HG03039 (cell line): Measurements from ENCODE around the gene ZNHIT3.
A peak's percentile ranks its signal among the peaks of the same experiment; 100 is the strongest.
"Not testable (repeated sequence)": the region's sequence is repeated elsewhere in the genome, so short reads cannot be mapped to it uniquely, and the experiment has no call there.

ENCODE experiments used
- ATAC-seq: cut with Tn5 transposase; IDR thresholded peaks from one replicate; pipeline ENCODE4 v1.9.1; 2021; ENCODE audit warnings: mild to moderate bottlenecking, moderate library complexity; ENCODE audit not compliant: unreplicated experiment

The ZNHIT3 gene

GRCh38 chr17:36486204-36487194 lies at the start of gene ZNHIT3:
ZNHIT3 (plus strand) TSS chr17:36486681; CDS start chr17:36486700, 19 bp downstream.
- ATAC-seq: peak; percentile 77

GRCh38 chr17:36441792-36442191 lies 44.7 kb upstream of the ZNHIT3 start:
- ATAC-seq: not testable (repeated sequence)

DNA sequence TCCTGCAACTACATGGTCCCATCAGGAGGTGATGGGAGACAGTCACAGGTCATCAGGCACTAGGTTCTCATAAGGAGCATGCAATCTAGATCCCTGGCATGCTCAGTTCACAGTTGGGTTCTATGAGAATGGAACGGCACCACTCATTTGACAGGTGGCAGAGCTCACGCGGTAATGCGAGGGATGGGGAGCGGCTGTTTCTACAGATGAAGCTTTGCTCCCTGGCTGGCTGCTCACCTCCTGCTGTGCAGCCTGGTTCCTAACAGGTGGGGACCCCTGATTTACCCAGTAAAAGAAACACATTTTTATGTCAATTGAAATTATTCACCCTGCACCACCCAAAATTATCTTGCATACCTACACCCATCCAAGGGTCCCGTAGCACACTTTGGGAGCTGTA lies 42.7 kb upstream of the ZNHIT3 start:
- no peak for ATAC-seq

DNA sequence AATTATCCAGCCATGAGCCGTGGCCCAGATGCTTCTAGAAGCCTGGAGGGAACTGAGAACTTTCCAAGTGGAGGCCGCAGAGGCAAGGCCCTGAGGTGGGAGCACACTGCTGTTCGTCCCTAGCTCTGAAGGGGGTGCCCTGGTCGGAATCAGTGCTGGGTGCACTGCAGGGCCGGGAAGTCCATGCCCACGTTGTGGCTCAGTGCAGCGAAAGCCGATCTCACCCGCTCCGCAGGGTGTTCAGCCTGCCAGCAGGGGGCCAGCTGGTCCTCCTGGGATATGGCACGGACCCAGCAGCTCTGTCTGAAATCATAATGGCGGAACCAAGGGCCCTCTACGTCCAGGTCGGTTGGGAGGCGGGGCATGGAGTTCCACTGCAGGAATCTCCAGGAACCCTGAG lies 36.5 kb upstream of the ZNHIT3 start:
- ATAC-seq: not testable (repeated sequence)

DNA sequence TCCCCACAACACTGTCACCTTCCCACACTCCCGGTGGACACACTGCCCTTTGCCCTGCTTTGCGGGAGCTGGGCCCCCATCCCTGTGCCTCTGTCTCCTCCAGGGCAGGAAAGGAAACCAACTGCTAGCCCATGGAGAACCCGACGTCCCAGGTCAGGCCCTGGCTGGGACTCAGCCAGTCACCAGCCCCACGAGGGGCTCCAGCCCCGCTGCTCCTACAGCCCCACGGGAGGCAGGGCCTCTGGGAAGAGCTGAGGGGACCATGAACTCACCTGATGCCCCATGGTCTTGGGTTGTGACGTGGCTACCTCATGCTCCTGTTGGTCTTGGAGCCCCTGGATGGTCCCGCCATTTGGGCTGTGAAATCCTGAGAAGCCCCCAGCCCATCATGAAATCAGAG lies 33.6 kb upstream of the ZNHIT3 start:
- not testable (repeated sequence) for ATAC-seq

GRCh38 chr17:36457701-36458100 lies 28.8 kb upstream of the ZNHIT3 start:
- ATAC-seq: not testable (repeated sequence)

DNA sequence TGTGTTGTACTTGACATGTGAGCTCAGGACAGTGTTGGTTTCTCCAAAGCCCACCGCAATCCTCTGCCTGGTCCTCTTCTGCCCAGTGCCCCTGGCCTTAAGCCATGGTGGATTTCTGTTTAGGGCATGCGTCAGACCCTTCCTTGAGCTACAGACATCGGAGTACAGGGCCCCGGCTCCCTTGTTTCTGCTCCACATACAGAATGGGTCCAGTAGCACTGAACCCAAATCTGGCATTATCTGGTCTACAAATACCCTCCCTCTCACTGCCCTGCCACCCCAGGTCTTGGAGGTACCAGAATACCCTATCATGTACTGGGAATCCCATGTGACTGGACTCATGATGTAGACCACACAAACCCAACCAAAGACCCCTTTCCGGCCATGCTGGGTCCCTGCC lies 27.4 kb upstream of the ZNHIT3 start:
- no peak for ATAC-seq

DNA sequence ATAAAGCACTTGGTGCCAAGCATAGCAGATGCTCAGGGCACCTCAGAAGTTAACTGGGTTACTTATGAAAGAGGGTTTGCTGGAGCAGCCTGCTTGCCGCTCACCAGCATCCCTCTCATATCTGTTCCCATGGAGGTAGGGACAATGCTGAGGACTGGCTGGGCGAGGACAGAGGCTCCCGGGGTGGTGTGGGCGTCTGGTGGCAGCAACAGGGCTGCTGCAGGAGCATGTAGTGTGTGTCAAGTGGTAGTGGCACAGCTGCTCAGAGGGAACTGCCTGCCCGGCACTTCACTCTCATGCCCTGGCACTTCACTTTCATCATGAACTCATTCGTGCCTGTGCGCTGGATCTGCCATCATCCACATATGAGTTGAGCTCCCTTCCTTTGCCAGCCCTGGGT lies 26.9 kb upstream of the ZNHIT3 start:
- ATAC-seq: no peak

DNA sequence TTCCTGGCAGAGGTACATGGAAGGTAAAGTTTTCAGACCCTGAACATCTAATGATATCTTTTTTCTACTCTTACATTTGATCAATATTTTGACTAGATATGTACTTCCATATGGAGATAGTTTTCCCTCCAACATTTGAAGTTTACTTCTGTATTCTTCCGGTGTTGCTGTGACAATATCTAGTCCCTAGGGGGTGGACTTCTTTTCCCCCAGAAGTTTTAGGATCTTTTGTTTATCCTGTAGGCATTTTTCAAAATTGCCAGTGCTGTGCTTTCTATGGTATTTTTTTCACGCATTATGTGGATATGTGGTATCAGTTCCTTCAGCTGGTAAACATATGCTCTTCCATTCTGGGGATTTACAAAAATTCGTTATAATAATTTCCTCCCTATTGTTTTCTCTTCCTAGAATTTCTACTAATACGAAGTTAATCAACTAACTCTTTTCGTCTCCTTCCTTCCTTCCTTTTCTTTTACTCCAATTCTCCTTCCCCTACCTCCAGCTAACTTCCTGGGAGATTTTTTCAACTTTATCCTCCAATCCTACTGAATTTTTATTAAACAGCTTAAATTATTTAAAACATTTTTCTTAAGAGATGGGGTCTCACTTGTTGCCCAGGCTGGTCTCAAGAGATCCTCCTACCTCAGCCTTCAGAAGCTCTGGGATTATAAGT lies 26.1 kb upstream of the ZNHIT3 start:
- ATAC-seq: no peak

DNA sequence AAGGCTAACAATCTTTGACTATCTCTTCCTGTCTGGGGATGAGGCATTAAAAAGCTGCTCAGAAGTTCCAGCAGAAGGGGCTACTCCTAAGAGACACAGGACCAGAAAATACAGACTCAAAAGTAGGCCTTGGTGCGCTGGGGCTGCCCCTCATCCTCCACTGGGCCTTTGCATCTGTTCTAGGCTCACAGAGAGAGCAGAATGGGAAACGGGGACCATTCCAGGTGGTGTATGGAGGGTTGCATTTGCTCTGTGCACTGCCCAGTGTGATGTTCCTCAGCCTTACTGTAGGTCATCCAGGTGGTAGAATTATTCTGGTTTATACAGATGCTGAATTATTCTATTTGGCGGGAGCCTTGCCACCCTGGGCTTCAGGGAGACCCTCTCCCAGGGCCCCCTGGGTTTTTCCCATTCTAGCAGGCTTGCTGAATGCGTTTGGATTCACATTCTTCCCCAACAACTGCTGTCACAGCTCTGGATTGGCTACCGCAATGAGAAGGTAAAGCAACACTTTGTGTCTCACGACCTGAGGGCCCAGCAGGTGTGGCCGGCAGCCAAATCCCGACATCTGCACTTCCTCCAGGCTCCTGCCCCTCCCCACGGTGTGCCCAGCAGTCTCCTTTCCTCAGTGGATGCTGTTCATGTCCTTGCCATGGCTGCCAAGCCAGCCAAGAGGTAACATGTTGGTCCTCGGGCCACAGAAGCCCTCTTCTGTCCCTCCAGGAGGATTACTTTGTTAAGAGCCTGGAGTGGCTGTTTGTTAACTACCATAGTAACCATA lies 25.0 kb upstream of the ZNHIT3 start:
- ATAC-seq: no peak

DNA sequence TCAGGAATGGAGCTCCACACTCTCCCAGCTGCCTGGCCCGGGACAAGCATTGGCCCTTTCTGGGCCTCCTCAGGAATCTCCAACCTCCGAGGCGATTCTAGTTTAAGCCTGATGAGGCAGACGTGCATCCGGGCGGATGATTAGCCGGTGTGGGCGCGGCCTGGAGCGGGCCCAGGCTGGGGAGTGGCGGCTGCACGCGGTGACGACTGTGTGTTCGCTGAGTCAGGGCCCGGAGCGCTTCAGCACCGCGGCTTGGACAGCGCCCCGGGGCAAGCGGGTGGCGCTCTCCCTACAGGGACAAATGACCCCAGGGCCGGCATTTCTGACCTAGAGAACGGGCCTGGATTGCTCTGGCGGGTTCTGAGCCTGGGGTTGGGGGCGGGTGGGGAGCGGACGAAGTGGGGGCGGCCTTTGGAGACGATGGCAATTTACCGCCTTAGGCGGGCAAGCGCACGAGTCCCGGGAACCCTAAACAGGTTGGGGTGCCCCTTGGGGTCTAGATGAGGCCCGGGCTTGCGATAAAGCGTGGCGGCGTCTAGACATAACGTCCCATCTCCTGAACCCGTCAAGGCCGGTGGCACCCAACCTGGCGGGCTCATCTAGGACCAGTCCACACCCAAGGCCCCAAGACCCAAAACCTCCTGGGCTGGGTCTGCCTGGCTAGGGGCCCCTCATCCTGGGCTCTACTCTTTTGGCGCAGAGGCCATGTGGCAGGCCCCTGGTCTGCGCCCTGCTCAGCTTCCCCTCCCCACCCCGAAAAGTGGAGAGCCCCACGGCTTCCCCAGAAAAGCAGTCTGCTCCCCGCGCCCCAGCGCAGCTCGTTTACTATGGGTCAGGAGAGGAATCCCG lies 22.3 kb upstream of the ZNHIT3 start:
- no peak for ATAC-seq

GRCh38 chr17:36464765-36465088 lies 21.8 kb upstream of the ZNHIT3 start:
- no peak for ATAC-seq

DNA sequence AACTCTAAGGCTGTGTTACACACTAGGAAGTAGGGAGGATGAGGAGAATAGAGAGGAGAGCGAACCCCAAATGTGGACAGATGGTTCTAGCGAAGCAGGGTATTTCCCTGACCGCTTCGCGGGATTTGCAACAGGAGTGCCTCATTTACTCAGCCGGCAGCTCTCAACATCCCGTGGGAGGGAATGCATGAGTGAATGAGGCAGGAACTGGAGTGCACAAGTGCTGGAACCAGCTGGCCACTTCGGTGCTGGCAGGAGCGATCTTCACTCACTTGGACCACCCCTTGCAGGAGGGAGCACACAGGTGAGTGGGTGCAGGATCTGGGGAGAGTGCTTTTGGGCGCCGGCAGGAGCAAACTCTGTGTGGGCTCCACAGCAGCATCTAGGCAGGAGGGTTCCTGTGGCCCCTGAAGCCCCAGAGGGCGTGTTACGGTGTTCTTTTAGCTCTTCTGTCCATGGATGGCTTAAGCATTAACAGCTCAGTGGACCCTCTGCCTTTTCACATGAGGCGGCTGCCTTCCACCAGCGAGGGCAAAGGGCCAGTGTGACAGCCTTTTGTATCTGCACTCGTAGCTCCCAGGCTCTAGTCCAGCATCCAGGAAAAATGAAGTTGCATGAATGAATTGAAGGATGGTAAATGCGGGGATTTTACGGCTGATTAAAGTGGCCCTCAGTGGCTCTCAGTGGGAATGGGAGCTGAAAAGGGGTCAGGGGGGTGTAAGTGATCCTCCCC lies 17.4 kb upstream of the ZNHIT3 start:
- no peak for ATAC-seq

DNA sequence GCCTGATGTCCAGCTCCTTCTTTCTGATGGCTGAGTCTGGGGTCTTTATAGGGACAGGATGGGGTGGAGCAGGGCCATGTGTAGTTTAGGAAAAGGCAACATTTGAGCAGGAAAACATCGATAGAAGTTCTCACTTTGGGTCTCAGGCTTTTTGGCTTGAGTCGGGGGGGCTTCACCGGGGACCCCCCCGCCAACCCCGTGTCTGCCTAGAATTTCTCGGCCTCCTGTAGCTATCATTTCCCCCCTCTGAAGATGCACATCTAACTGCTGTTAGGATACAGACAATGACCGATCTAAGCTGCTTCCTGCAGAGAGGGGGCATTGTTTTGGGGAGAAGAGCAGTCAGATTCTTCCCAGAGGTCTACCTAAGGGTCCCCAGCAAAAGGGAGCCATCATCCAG lies 16.7 kb upstream of the ZNHIT3 start:
- ATAC-seq: no peak

DNA sequence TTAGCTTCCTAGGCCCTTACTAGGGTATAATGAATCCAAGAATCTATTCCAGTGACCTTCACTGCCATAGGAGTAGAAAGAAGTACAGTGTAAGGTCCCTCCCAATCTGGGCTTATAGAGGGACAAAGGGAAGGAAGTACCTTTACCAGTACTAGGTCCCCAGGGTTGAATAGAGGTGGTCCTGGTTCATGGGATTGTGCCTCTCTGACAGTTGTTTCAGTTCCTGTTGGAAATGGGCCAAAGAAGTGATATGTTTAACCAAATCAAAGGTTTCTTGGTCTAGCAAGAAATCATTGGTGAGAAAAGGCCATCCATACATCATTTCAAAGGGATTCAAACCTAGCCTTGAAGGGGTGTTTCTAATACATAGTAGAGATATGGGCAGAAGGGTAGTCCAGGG lies 16.0 kb upstream of the ZNHIT3 start:
- ATAC-seq: no peak

DNA sequence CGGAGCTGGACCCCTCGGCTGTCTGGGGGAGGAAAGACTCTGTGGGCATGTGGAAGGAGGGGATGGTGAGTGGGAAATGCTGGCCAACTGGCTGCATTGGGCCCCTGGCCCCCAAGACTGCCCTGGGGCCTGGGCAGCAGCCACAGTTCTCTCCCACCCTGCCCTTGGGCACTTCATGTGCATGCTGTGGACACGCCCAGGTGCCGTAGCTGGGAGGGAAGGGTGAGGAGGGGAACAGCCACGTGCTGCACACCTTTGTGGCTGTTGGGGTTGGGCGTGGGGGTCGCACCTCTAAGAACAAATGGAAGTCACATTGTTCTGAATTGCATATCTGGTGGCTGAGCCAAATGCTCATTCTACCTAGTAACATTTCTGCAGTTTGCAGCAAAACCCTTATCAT lies 11.9 kb upstream of the ZNHIT3 start:
- ATAC-seq: no peak

- ATAC-seq: no peak
Measured at GRCh38 chr17:36475346-36475970, 11.0 kb upstream of the ZNHIT3 start.

DNA sequence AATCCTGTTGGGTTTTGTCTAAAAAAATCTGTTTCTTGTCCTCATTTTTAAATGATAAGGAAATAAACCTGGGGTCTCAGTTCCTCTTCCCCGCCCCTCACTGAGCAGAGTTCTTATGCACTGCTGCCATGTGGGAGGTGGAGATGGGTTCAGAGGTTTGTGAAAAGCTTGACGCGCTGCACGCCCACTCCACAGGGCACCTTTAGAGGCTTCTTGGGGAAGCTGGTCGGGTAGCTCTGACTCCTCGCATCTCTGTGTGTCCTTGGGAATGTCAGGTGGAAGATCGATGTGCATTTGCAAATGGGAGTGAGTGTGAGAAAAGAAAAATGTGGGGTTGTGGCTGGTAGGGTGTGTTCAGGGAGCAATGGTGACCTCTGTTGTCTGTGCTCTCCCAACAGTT lies 4.7 kb upstream of the ZNHIT3 start:
- ATAC-seq: no peak
